Dermis microvascular lymphatic vessel endothelial cell (primary cell): Measurements from ENCODE around the gene KMT2B. TPM values are rescaled to one million over a fixed set of nuclear protein-coding genes. Genes with fewer than 3 reads are reported as not detected.

Experiments
- DNase-seq, 2 donors: peaks; one replicate each; pipeline versions ENCODE4 v3.0.0 to v3.0.0-alpha.2; 2010; ENCODE audit warnings: low read depth in 2 of 2
- total RNA-seq: library from RNA; depleted of rRNA; stranded (reverse); fragments of >200 nt; gene quantifications from 2 replicates; pipeline ENCODE4 v1.2.1, GENCODE V29; 2014

The KMT2B gene
- total RNA-seq, 1 donor from 2014 or later: 2.3 TPM

GRCh38 chr19:35741203-35741515 is 23.4 kb downstream of the KMT2B start:
- DNase-seq: no peak

DNA sequence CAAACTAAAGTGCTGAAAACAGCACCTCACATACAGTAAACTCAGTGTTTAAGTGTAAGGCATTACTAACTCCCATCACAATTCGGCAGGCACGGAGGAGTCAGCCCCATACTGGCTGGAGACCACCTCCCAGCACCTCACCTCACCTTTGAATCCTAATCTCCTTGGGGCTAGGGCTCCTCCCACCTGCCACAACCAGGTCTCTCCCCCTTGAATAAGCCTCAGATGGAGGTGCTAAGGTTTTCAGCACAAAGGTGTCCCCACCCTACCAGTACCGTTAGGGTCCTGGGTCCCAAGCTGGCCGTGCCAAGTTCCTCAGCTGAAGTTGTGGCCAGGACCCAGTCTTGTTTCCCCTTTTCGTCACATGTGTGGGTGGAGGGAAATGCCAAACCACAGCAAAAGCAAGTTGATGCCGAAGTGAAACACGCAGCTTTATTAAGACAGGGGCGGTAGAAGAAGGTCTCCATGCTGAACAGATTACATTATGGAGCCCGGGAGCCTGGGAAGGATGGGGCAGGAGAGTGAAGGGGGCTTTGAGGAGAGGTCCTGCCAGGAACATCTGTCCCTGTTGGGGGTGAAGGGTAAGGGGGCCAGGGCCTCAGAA is 24.4 kb downstream of the KMT2B start, which contains the start of gene IGFLR1:
TSS of gene IGFLR1 (minus strand) at position 332 of the 604 bp plus-strand sequence. CDS start 1,272 bp downstream, outside the sequence.
- no peak for DNase-seq

DNA sequence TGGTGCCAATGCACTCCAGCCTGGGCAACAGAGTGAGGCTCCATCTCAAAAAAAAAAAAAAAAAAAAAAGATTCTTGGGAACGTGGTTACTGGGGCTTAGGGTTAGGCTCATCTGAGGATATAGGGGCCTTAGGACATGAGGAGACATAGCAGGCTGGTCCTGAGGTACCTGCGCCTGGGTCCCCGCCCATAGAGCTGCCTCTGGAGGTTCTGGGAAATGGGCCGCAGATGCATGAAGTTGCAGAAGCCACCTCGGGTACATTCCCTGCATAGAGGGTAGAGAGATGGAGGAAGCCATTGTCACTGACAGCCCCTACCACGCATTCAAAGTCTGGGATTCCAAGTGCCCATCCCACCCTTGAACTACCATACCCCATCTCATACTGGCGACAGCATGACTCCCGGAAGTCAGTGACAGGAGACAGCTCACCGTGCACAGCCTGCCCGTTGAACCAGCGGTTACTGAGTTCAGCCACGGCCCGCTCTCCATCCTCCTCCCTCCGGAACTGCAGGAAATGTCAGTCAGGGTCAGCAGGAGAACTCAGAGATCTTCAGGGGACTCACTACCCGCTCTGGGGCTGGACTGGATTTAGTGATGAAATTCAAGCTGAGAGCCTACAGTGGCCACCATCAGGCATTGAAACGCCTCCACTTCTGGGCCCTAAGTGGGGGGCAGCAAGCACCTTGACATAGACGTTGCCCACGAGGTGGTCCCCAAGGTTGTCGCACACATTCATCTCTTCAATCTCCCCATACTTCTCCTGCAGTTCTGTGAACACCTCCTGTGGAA is 26.0 kb downstream of the KMT2B start:
- DNase-seq: no peak

DNA sequence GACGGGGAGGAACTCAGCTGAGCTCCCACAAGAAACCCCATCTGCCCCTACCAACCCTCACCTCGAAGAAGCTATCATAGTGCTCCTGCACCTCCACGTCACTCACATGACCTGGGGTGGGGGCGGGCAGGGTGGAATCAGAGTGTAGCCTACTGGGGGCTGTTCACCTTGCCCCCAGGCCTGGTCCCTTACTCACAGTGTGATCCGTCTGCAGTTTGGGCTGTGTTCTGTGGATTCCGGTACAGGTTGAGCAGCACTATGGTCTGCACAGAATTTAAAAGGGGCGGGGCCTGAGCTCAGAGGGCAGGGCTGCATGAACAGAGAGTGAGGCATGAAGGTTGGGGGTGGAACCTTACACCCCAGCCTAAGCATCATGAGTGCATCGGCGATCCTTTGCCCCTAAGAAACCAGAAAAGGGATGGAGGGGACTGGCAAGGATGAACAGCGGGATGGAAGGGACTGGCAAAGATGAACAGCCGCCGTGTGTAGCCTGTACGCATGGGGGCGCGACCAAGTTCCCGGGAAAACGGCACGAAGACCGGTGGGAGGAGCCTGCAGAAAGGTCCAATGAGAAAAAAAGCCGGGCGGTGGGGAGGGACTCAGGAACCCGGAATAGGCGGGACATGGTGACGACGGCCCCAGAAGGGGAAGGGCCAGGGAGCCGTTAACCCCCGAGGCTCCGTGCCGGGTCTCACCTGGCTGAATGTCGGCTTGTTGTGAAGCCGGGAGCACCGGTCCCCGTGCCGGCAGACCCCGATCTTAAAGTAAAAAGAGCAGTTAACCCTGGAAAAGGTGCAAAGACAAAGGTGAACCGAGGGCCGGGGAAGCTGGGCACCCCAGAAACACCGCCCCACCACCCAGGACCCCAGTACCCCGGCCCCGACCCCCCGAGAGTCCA is 26.9 kb downstream of the KMT2B start:
- DNase-seq: peak; percentile 92 to 97

DNA sequence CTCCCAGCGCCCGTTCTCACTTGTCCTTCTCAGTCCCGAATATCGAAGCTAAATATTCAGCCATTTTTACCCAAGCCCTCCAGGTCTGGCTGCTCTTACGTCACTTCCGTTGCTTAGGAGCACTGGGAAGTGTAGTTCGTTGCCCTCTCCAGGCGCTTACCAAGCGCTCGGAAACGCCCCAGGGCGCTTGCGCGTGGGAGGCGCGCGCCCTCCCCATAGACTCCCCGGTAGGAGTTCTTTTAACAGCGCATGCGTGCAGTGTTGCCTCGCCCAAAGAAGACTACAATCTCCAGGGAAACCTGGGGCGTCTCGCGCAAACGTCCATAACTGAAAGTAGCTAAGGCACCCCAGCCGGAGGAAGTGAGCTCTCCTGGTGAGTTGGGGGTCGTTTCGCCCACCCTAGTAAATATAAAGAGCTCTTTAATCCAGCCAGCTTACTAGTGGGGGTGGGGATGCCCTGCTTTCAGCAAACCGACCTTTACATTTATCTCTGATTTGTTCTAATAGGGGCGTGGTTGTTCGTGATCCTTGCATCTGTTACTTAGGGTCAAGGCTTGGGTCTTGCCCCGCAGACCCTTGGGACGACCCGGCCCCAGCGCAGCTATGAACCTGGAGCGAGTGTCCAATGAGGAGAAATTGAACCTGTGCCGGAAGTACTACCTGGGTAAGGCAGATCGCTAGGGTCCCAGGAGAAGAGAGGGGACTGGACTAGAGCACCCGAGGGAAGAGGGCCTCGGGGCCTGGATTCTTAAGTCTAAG is 27.7 kb downstream of the KMT2B start, which contains the start of the genes PSENEN and U2AF1L4:
TSS of gene PSENEN (plus strand) at position 324 of the 759 bp plus-strand sequence. CDS start at position 604, 280 bp downstream.
TSS of gene U2AF1L4 (minus strand) at position 91 of the 759 bp plus-strand sequence. CDS start at position 64, 27 bp downstream.
- DNase-seq: peak; percentile 99 to 100

- DNase-seq: no peak
These were observed 28.3 kb downstream of the KMT2B start for GRCh38 chr19:35746087-35746462.

DNA sequence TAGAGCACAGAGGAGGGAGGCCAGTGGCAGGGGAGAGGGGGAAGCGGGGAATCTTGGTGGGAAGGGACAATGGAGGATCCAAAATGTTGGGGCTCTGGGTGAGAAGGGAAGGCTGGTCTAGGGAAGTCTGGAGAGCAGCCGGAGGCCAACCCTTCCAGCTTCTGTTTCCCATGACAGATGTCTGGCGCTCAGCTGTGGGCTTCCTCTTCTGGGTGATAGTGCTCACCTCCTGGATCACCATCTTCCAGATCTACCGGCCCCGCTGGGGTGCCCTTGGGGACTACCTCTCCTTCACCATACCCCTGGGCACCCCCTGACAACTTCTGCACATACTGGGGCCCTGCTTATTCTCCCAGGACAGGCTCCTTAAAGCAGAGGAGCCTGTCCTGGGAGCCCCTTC is 28.7 kb downstream of the KMT2B start:
- no peak for DNase-seq

DNA sequence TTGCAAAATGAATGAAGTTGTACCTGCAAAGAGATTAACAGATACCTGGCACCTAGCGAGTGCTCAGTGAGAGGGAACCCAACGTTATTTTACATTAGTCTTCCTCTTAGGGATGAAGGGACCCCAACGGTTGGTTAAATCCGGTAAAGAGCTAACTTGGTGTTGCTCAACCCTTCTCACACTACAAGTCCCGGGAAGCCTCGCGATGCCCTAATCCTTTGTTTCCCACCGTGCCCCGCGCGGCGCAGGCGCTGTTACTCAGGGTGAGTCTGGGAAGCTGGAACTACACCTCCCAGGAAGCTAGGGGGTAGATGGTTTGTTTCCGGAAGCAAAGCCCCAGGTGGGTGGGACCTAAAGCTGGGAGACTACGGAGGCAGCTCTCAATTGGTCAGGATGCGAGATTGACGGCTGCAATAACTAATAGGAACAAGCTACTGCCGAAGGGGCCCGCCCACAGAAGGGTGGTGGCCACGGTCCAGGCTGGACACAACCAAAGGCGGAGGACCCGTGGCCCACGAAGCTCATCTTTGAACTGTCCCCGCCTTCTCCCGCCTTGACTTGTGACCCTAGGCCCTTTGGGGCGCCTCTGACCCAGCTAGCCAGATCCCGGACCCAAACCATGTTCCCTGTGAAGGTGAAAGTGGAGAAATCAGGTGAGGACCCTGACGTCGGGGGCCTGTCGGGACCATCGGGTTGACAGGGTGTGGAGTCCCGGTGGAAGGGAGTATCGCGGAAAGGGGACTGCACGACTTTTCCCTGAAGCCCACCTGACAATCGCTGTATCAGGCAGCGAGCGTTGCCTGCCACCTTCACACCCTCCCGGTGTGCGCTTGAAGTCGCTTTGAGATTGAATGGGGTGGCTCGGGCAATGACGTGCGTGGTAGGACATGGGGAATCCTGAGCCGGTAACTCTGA is 30.6 kb downstream of the KMT2B start, which contains the start of gene LIN37:
TSS of gene LIN37 (plus strand) at position 471 of the 915 bp plus-strand sequence. CDS start at position 620, 149 bp downstream.
- DNase-seq: peak; percentile 99

- no peak for DNase-seq
These were observed 32.4 kb downstream of the KMT2B start for GRCh38 chr19:35750167-35750566.

DNA sequence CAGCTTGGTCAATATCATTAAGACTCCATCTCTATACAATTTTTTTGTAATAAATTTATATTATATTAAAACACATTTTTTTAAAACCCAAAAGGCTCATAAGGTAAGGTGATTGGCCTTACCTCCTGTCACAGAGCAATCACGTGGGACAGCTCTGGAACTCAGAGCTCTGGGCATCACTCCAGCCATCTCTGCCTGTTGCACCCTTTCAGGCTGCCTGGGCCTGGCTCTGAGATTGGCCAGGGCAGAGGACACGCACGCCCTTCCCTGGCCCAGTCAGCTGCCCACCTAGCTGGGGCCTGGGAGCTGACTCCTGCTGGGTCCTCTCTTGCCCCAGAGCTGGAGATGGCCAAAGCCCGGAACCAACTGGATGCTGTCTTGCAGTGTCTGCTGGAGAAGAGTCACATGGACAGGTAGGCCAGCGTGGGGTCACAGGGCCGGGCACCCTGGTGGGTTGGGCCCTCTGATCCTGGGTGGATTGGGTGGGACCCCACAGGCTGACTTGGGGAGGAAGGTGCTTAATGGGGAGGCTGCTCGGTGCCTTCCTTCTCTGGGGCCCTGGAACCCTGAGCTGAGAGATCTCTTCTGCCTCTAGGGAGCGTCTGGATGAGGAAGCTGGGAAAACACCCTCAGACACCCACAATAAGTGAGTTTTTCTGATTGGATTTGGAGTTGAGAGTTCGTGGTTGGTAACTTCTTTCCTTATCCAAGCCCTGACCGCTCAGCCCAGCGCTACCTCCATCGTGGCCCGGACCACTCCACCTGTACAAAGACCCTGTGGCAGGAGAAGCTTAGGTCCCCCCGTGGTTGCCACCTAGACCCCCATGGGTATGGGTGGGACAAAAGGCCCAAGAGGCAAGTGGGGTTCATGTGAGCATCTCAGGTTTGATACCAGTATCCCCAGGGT is 34.3 kb downstream of the KMT2B start:
- DNase-seq: no peak

- no peak for DNase-seq
These were observed 35.0 kb downstream of the KMT2B start for GRCh38 chr19:35752746-35753350.

- DNase-seq: no peak
These were observed 36.0 kb downstream of the KMT2B start for GRCh38 chr19:35753634-35754369.

DNA sequence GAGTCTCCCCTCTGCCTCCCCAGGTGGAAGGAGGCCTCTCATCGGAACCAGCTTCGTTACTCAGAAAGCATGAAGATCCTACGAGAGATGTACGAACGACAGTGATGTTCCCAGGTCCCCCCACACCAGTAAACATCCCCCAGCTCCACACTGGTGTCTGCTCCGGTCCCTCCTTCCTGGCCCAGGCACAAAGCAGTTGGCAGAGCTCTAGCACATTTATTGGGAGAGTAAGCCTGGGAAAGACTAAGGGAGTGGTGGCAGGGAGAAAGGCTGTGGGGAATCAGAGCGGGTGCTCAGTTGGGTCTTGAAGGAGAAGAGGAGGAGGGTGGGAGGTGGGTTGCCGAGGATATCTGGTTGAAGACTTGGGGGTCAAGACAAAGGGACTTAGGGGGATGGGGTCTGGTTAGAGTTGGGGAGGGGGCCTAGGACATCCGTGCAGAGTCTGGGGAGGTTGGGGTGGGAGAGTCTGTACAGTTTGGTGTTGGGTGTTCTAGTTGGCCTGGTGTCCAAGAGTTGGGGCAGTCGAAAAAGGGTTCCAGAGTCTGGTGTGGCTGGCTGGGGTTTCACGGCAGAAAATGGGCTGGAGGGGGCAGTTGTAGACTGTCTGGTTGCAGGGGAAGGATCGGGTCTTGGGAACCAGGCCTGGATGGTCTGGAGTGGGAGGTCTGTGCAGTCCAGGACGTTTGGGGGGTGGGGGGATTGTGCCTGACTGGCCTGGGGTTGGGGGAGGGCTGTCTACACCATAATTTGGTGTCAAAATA is 36.7 kb downstream of the KMT2B start:
- no peak for DNase-seq

GRCh38 chr19:35755131-35755549 is 37.3 kb downstream of the KMT2B start:
- DNase-seq: no peak

GRCh38 chr19:35755550-35756376 is 38.0 kb downstream of the KMT2B start:
- DNase-seq: peak in 1 of 2 donors; percentile 45
